ENCODE results near the gene DAP. TPM values are rescaled to one million over a fixed set of nuclear protein-coding genes. Genes with fewer than 3 reads are reported as not detected.

Gene DAP
- total and polyA plus RNA-seq, 7 donors = 25.7 to 131 (median 38.5) TPM

DNA sequence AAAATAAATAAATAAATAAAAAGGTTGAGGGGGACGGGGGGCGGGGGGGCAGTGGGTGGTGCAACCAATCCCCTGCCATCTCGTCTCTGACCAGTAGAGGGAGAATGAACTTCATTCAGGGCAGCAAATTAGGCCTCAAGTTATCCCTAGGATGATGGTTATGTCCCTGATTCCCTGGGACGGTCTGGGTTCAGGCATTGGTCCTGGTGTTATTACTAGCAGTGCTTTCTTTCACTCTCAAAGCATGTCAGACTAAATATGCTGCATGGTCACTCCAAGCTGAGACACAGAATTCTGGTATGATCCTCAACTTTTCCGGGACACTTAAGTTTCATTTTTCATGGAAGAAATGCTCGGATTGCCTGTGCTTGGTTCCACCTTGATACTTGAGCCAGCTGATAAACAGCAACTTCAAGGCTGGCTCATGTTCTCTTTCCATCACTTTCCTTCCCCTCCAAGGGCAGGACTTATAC, 59.4 kb downstream of the DAP start:
- no peaks in the 10 kb centered on the region for H3K27me3 ChIP-seq
- H3K9me3 ChIP-seq = no peaks in the 10 kb centered on the region
- DNase-seq = no peak
- no peak overlapping the region for H3K27ac ChIP-seq
- 43 to 45% methylated on average over 6 of the region's 6 CpGs for WGBS, 2 donors
- TF ChIP-seq, protein P1, sequence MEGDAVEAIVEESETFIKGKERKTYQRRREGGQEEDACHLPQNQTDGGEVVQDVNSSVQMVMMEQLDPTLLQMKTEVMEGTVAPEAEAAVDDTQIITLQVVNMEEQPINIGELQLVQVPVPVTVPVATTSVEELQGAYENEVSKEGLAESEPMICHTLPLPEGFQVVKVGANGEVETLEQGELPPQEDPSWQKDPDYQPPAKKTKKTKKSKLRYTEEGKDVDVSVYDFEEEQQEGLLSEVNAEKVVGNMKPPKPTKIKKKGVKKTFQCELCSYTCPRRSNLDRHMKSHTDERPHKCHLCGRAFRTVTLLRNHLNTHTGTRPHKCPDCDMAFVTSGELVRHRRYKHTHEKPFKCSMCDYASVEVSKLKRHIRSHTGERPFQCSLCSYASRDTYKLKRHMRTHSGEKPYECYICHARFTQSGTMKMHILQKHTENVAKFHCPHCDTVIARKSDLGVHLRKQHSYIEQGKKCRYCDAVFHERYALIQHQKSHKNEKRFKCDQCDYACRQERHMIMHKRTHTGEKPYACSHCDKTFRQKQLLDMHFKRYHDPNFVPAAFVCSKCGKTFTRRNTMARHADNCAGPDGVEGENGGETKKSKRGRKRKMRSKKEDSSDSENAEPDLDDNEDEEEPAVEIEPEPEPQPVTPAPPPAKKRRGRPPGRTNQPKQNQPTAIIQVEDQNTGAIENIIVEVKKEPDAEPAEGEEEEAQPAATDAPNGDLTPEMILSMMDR (IDR thresholded peaks at IDR 0.05) = peak in 1 of 4 experiments; percentile 64
- TF ChIP-seq POLR2A (IDR thresholded peaks at IDR 0.05) = no peak
- H3K36me3 ChIP-seq = no peaks in the 10 kb centered on the region
- peaks cover 0 to 22% (median 15%) of the 10 kb centered on the region in 4 donors for H3K4me1 ChIP-seq
- intact Hi-C loops (cut with DNase I) = loop anchor here (5.0 kb wide), 1 partner anchor 61 kb away; the partner anchor contains the start of gene DAP
- no peak overlapping the region for H3K4me3 ChIP-seq

DNA sequence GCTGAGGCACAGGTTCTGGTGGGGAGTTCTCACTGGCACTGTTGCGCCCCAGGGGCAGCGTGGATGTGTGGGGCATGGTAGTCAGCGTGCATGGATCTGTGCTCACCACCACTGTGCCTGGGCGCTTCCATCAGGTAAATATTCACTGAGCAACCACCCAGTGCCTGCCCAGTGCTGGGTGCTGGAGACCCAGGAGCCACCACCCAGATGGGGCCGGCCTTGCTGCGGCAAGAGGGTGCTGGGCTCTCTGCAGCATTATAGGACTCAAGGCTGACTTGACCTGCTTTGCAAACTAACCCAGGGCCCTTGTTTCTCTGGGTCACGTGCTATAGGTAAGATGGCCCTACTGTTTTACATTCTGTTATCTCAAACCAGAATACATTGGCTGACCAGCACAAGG, 60.5 kb downstream of the DAP start:
- Histone ChIP-seq H3K27me3 (no peaks in the 10 kb centered on the region), H3K4me1 (peaks cover 0 to 24% (median 17%) of the 10 kb centered on the region in 4 donors)

DNA sequence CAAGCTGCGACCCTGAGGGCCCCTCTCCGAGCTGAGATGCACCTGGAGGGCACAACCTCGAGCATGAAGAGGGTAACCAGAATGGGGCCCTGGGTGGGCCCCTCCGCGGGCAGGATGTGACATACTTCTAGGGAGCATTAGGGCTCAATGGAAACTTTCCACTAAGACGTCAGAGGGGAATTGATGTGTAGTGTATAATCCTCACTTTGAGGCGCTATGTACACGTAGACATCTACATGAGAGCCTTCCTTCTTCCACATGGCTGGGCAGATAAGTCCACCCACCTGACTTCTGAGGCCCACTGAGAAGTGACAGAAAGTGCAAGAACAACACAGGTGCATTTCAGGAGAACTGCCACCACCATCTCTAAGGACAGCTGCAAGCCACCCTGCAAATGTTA, 61.0 kb downstream of the DAP start:
- Histone ChIP-seq H3K27me3 (no peaks in the 10 kb centered on the region), H3K4me1 (peaks cover 0 to 29% (median 22%) of the 10 kb centered on the region in 4 donors)
- no peak for DNase-seq

More for the DNA sequence above, 60.5 kb downstream of the DAP start:
- Histone ChIP-seq H3K36me3 (no peaks in the 10 kb centered on the region), H3K27ac (no peak overlapping the region), H3K9me3 (no peaks in the 10 kb centered on the region), H3K4me3 (no peak overlapping the region)
- TF ChIP-seq POLR2A (IDR thresholded peaks at IDR 0.05) (no peak), EP300 (IDR thresholded peaks at IDR 0.05) (no peak), POLR2AphosphoS5 (IDR thresholded peaks at IDR 0.05) (no peak)
- TF ChIP-seq, protein P1 (IDR thresholded peaks at IDR 0.05) = no peak
- intact Hi-C loops (cut with DNase I) = loop anchor here (5.0 kb wide), 1 partner anchor 62 kb away; the partner anchor contains the start of gene DAP
- no peak for DNase-seq
- whole genome bisulfite sequencing, 2 donors = 97% methylated on average over 7 of the region's 7 CpGs

DNA sequence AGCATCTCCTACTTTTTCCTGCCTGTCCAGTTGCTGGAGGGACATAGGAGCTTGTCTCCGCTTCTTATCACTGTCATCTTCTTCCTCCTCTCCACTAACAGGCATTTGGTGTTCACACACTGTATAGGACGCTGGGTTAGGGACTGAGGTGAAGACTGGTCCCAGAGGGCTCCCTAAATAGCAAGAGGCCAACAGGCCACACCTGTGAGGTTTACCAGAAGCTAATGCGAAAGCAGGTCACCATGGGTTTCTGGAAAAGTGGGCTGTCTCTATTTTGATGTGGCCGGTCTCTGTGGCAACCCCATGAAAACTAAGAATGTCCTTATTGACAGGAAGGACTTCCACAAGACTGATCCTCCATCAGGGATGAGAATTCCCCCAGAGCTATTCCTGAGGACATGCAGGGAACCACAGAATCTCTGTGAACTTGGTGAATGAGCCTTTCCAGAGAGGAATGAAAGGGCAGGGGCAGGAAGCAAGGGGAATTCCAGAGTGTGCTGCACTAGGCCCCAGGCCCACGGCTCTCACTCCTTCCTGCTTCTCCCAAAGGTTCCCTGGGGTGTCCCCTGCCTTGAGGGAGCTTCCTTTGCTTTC, 61.7 kb downstream of the DAP start:
- intact Hi-C loops (cut with DNase I) = loop anchor here (10.0 kb wide), 1 partner anchor 1325 kb away; no protein-coding TSS in a partner anchor
- H3K9me3 ChIP-seq = no peaks in the 10 kb centered on the region
- no peaks in the 10 kb centered on the region for H3K36me3 ChIP-seq
- DNase-seq = no peak
- no peak overlapping the region for H3K4me3 ChIP-seq
- TF ChIP-seq EP300 (IDR thresholded peaks at IDR 0.05) (no peak), POLR2A (IDR thresholded peaks at IDR 0.05) (no peak), POLR2AphosphoS5 (IDR thresholded peaks at IDR 0.05) (no peak)
- TF ChIP-seq, protein P1 (IDR thresholded peaks at IDR 0.05) = no peak
- H3K27ac ChIP-seq = no peak overlapping the region
- WGBS, 2 donors = 90 to 94% methylated on average over 5 of the region's 5 CpGs
- H3K4me1 ChIP-seq = peaks cover 0 to 32% (median 27%) of the 10 kb centered on the region in 4 donors
- H3K27me3 ChIP-seq = no peaks in the 10 kb centered on the region

More for the DNA sequence above, 61.0 kb downstream of the DAP start:
- H3K27ac ChIP-seq = no peak overlapping the region
- TF ChIP-seq EP300 (IDR thresholded peaks at IDR 0.05) (no peak), POLR2A (IDR thresholded peaks at IDR 0.05) (no peak), POLR2AphosphoS5 (IDR thresholded peaks at IDR 0.05) (no peak)
- TF ChIP-seq, protein P1 (IDR thresholded peaks at IDR 0.05) = no peak
- no peaks in the 10 kb centered on the region for H3K36me3 ChIP-seq
- WGBS, 2 donors = 63 to 85% methylated on average over 8 of the region's 8 CpGs
- intact Hi-C loops (cut with DNase I) = loop anchor here (5.0 to 10.0 kb wide), 2 partner anchors 62 to 1325 kb away; partner anchors contain the start of gene DAP
- H3K9me3 ChIP-seq = no peaks in the 10 kb centered on the region
- H3K4me3 ChIP-seq = no peak overlapping the region
